ENCODE data around the gene FOXRED1. TPM values are rescaled to one million over a fixed set of nuclear protein-coding genes. Genes with fewer than 3 reads are reported as not detected.

Gene FOXRED1
- total and polyA plus RNA-seq, 7 experiments from 2014 or later = 20.4 to 42.7 (median 34.3) TPM

GRCh38 chr11:126284829-126285228 lies 15.9 kb downstream of the FOXRED1 start:
- H3K27me3 Mint-ChIP-seq = no peaks in the 10 kb centered on the region
- ChIA-PET POLR2A (interaction anchor here (1.5 to 5.7 kb wide), 2 partner anchors 14 to 19 kb away, joined by 5 to 122 read pairs; partner anchors contain the start of genes DCPS, FOXRED1 and SRPRA), CTCF (no interaction called here)
- H3K27ac Mint-ChIP-seq = peak overlapping the region; percentile 16 to 91 (median 71)
- ATAC-seq = peak; percentile 20
- Histone ChIP-seq H3K27ac (ENCODE audit: low read depth, low read length) (no peak overlapping the region), H3K27me3 (ENCODE audit: control insufficient read depth in 2 of 2, insufficient read depth in 2 of 2, low read length in 2 of 2) (no peaks in the 10 kb centered on the region), H3K36me3 (ENCODE audit: control insufficient read depth in 2 of 3, insufficient read depth in 3 of 3, low read length in 3 of 3) (peaks cover 0 to 13% (median 0%) of the 10 kb centered on the region in 3 experiments), H3K4me3 (ENCODE audit: low read length) (no peak overlapping the region), H3K9me3 (ENCODE audit: control insufficient read depth in 2 of 3, low read length in 3 of 3) (no peaks in the 10 kb centered on the region), H3K4me1 (ENCODE audit: control insufficient read depth in 2 of 2, insufficient read depth in 2 of 2, low read length in 2 of 2) (peaks cover 16 to 28% of the 10 kb centered on the region in 2 donors)
- peaks cover 28 to 55% (median 47%) of the 10 kb centered on the region in 7 donors for H3K4me1 Mint-ChIP-seq
- H3K9me3 Mint-ChIP-seq = no peaks in the 10 kb centered on the region
- intact Hi-C loops (cut with micrococcal nuclease) = loop anchor here (5.0 kb wide), 4 partner anchors 223 to 1333 kb away; partner anchors contain the start of genes CDON (in 2 of the 2), CCDC15 (in 1 of the 2), DDX25 (in 1 of the 2) and PUS3 (in 1 of the 2)
- peak in 8 of 9 donors; percentile 20 to 74 (median 53) for DNase-seq
- H3K4me3 Mint-ChIP-seq = peak overlapping the region; percentile 73 to 100 (median 95)
- H3K36me3 Mint-ChIP-seq = peaks cover 0 to 9% (median 3%) of the 10 kb centered on the region in 5 donors

GRCh38 chr11:126288237-126288636 lies 19.3 kb downstream of the FOXRED1 start:
- Histone ChIP-seq H3K4me1 (ENCODE audit: control insufficient read depth in 2 of 2, insufficient read depth in 2 of 2, low read length in 2 of 2) (peaks cover 10 to 12% of the 10 kb centered on the region in 2 donors), H3K4me3 (ENCODE audit: low read length) (no peak overlapping the region), H3K27ac (ENCODE audit: low read depth, low read length) (no peak overlapping the region), H3K9me3 (ENCODE audit: control insufficient read depth in 2 of 3, low read length in 3 of 3) (no peaks in the 10 kb centered on the region), H3K36me3 (ENCODE audit: control insufficient read depth in 2 of 3, insufficient read depth in 3 of 3, low read length in 3 of 3) (peaks cover 0 to 44% (median 16%) of the 10 kb centered on the region in 3 experiments), H3K27me3 (ENCODE audit: control insufficient read depth in 2 of 2, insufficient read depth in 2 of 2, low read length in 2 of 2) (no peaks in the 10 kb centered on the region)
- DNase-seq = no peak
- peak overlapping the region in 2 of 9 donors; percentile 28 to 43 for H3K27ac Mint-ChIP-seq
- peaks cover 2 to 28% (median 8%) of the 10 kb centered on the region in 5 donors for H3K36me3 Mint-ChIP-seq
- H3K27me3 Mint-ChIP-seq = no peaks in the 10 kb centered on the region
- intact Hi-C loops (cut with micrococcal nuclease) = no loop called here
- CTCF ChIA-PET = no interaction called here
- ATAC-seq = no peak
- no peaks in the 10 kb centered on the region for H3K9me3 Mint-ChIP-seq
- no peak overlapping the region for H3K4me3 Mint-ChIP-seq
- POLR2A ChIA-PET = interaction anchor here (1.1 to 2.1 kb wide), 2 partner anchors 12 to 19 kb away, joined by 4 to 8 read pairs; partner anchors contain the start of genes FOXRED1 and SRPRA
- H3K4me1 Mint-ChIP-seq = peaks cover 5 to 29% (median 22%) of the 10 kb centered on the region in 7 donors

- no peak for DNase-seq
- Histone ChIP-seq H3K27me3 (ENCODE audit: control insufficient read depth in 2 of 2, insufficient read depth in 2 of 2, low read length in 2 of 2) (no peaks in the 10 kb centered on the region), H3K4me1 (ENCODE audit: control insufficient read depth in 2 of 2, insufficient read depth in 2 of 2, low read length in 2 of 2) (no peaks in the 10 kb centered on the region), H3K27ac (ENCODE audit: low read depth, low read length) (no peak overlapping the region), H3K36me3 (ENCODE audit: control insufficient read depth in 2 of 3, insufficient read depth in 3 of 3, low read length in 3 of 3) (peaks cover 0 to 56% (median 16%) of the 10 kb centered on the region in 3 experiments), H3K9me3 (ENCODE audit: control insufficient read depth in 2 of 3, low read length in 3 of 3) (no peaks in the 10 kb centered on the region), H3K4me3 (ENCODE audit: low read length) (no peak overlapping the region)
- intact Hi-C loops (cut with micrococcal nuclease) = no loop called here
- no peaks in the 10 kb centered on the region for H3K9me3 Mint-ChIP-seq
- ChIA-PET CTCF (no interaction called here), POLR2A (interaction anchor here (1.4 kb wide), 1 partner anchor 9 kb away, joined by 3 read pairs; no protein-coding TSS in a partner anchor)
- no peak overlapping the region for H3K27ac Mint-ChIP-seq
- H3K4me3 Mint-ChIP-seq = no peak overlapping the region
- peaks cover 5 to 12% (median 9%) of the 10 kb centered on the region in 7 donors for H3K4me1 Mint-ChIP-seq
- H3K27me3 Mint-ChIP-seq = no peaks in the 10 kb centered on the region
- ATAC-seq = no peak
- peaks cover 9 to 45% (median 10%) of the 10 kb centered on the region in 5 donors for H3K36me3 Mint-ChIP-seq
Measured at GRCh38 chr11:126290887-126291286, 21.9 kb downstream of the FOXRED1 start.

- Mint-ChIP-seq H3K27ac (no peak overlapping the region), H3K27me3 (no peaks in the 10 kb centered on the region), H3K4me3 (no peak overlapping the region), H3K36me3 (peaks cover 7 to 59% (median 14%) of the 10 kb centered on the region in 5 donors), H3K4me1 (peaks cover 7 to 23% (median 12%) of the 10 kb centered on the region in 7 donors), H3K9me3 (no peaks in the 10 kb centered on the region)
- intact Hi-C loops (cut with micrococcal nuclease) = no loop called here
- no peaks in the 10 kb centered on the region for H3K4me1 ChIP-seq (ENCODE audit: control insufficient read depth in 2 of 2, insufficient read depth in 2 of 2, low read length in 2 of 2)
- DNase-seq = no peak
- H3K9me3 ChIP-seq (ENCODE audit: control insufficient read depth in 2 of 3, low read length in 3 of 3) = no peaks in the 10 kb centered on the region
- H3K27me3 ChIP-seq (ENCODE audit: control insufficient read depth in 2 of 2, insufficient read depth in 2 of 2, low read length in 2 of 2) = no peaks in the 10 kb centered on the region
- ChIA-PET POLR2A (interaction anchor here (0.9 kb wide), 1 partner anchor 10 kb away, joined by 4 read pairs; no protein-coding TSS in a partner anchor), CTCF (no interaction called here)
- peak; percentile 16 for ATAC-seq
- no peak overlapping the region for H3K4me3 ChIP-seq (ENCODE audit: low read length)
- H3K27ac ChIP-seq (ENCODE audit: low read depth, low read length) = no peak overlapping the region
- peaks cover 0 to 50% (median 16%) of the 10 kb centered on the region in 3 experiments for H3K36me3 ChIP-seq (ENCODE audit: control insufficient read depth in 2 of 3, insufficient read depth in 3 of 3, low read length in 3 of 3)
Measured at GRCh38 chr11:126293726-126294125, 24.8 kb downstream of the FOXRED1 start.

- peaks cover 7 to 23% (median 12%) of the 10 kb centered on the region in 7 donors for H3K4me1 Mint-ChIP-seq
- H3K27ac Mint-ChIP-seq = peak overlapping the region in 1 of 9 donors; percentile 58
- H3K9me3 ChIP-seq (ENCODE audit: control insufficient read depth in 2 of 3, low read length in 3 of 3) = no peaks in the 10 kb centered on the region
- H3K36me3 Mint-ChIP-seq = peaks cover 7 to 41% (median 14%) of the 10 kb centered on the region in 5 donors
- intact Hi-C loops (cut with micrococcal nuclease) = no loop called here
- POLR2A ChIA-PET = no interaction called here
- no peak for DNase-seq
- no peaks in the 10 kb centered on the region for H3K9me3 Mint-ChIP-seq
- no peaks in the 10 kb centered on the region for H3K27me3 Mint-ChIP-seq
- CTCF ChIA-PET = no interaction called here
- H3K27ac ChIP-seq (ENCODE audit: low read depth, low read length) = no peak overlapping the region
- H3K4me3 ChIP-seq (ENCODE audit: low read length) = no peak overlapping the region
- H3K4me1 ChIP-seq (ENCODE audit: control insufficient read depth in 2 of 2, insufficient read depth in 2 of 2, low read length in 2 of 2) = no peaks in the 10 kb centered on the region
- no peak for ATAC-seq
- H3K36me3 ChIP-seq (ENCODE audit: control insufficient read depth in 2 of 3, insufficient read depth in 3 of 3, low read length in 3 of 3) = peaks cover 0 to 23% (median 0%) of the 10 kb centered on the region in 3 experiments
- no peaks in the 10 kb centered on the region for H3K27me3 ChIP-seq (ENCODE audit: control insufficient read depth in 2 of 2, insufficient read depth in 2 of 2, low read length in 2 of 2)
- no peak overlapping the region for H3K4me3 Mint-ChIP-seq
Measured at GRCh38 chr11:126297004-126297403, 28.1 kb downstream of the FOXRED1 start.

GRCh38 chr11:126303623-126304456 lies 34.9 kb downstream of the FOXRED1 start, which contains the start of gene DCPS:
Gene DCPS (plus strand): TSS chr11:126304060. CDS start chr11:126304081, 21 bp downstream.
- intact Hi-C loops (cut with micrococcal nuclease) = loop anchor here (1.0 to 5.0 kb wide), 12 partner anchors 15 to 1193 kb away; partner anchors contain the start of genes FAM118B (in 2 of the 2), FOXRED1 (in 2 of the 2), RPUSD4 (in 2 of the 2) and ST3GAL4 (in 2 of the 2)
- POLR2A ChIA-PET = interaction anchor here (0.6 to 2.6 kb wide), 9 partner anchors 15 to 1293 kb away, joined by 3 to 29 read pairs (median 3); partner anchors contain the start of genes CHEK1, FOXRED1, PUS3 and SRPRA
- Histone ChIP-seq H3K27ac (ENCODE audit: low read depth, low read length) (peak within 1 kb of the TSS; percentile 97), H3K36me3 (ENCODE audit: control insufficient read depth in 2 of 3, insufficient read depth in 3 of 3, low read length in 3 of 3) (peaks cover 0 to 21% (median 3%) of the 10 kb centered on the region in 3 experiments), H3K9me3 (ENCODE audit: control insufficient read depth in 2 of 3, low read length in 3 of 3) (no peaks in the 10 kb centered on the region), H3K27me3 (ENCODE audit: control insufficient read depth in 2 of 2, insufficient read depth in 2 of 2, low read length in 2 of 2) (no peaks in the 10 kb centered on the region), H3K4me1 (ENCODE audit: control insufficient read depth in 2 of 2, insufficient read depth in 2 of 2, low read length in 2 of 2) (peaks cover 18 to 20% of the 10 kb centered on the region in 2 donors), H3K4me3 (ENCODE audit: low read length) (peak within 1 kb of the TSS; percentile 100)
- no peaks in the 10 kb centered on the region for H3K9me3 Mint-ChIP-seq
- DNase-seq (peak; percentile 78 to 94 (median 86)), ATAC-seq (peak; percentile 99)
- H3K4me1 Mint-ChIP-seq = peaks cover 19 to 50% (median 45%) of the 10 kb centered on the region in 7 donors
- peaks cover 0 to 22% (median 5%) of the 10 kb centered on the region in 5 donors for H3K36me3 Mint-ChIP-seq
- peak within 1 kb of the TSS; percentile 87 to 99 (median 96) for H3K27ac Mint-ChIP-seq
- CTCF ChIA-PET = interaction anchor here (1.0 kb wide), 1 partner anchor 14 kb away, joined by 3 read pairs; no protein-coding TSS in a partner anchor
- peak within 1 kb of the TSS; percentile 91 to 99 (median 97) for H3K4me3 Mint-ChIP-seq
- H3K27me3 Mint-ChIP-seq = no peaks in the 10 kb centered on the region
